ENCODE data around the gene MBD3L1.

MBD3L1 gene

DNA sequence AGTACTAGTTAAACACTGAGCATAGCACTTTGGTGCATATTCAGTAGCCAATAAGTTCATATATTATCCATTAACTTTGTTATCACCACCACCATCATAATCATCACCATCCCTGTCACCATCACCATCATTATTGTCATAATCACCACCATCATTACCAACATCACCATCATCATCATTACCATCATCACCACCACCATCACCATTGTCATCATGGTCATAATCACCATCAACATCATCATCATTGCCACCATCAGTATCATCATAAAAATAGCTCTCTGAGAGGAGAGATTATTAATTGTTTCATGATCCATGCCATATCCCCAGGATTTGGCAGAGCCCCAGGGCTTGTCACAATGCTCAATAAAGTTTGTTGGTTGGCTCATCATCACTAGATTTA lies 49.3 kb downstream of the MBD3L1 start:
- no peak for DNase-seq

DNA sequence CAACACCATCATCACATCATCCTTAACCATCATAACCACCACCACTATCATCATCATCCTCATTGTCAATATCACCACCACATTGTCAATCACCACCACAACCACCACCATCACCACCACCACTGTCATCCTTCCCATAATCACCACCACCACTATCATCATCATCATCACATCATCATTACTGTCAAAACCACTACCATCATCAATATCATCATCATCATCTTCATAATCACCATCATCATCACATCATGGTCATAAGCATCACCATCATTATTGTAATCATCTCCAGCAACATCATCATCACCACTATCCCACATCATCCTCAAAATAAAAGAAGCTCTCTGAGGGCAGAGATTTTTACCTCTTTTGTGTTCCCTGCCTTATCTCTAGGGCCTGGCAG lies 52.2 kb downstream of the MBD3L1 start:
- no peak for DNase-seq

DNA sequence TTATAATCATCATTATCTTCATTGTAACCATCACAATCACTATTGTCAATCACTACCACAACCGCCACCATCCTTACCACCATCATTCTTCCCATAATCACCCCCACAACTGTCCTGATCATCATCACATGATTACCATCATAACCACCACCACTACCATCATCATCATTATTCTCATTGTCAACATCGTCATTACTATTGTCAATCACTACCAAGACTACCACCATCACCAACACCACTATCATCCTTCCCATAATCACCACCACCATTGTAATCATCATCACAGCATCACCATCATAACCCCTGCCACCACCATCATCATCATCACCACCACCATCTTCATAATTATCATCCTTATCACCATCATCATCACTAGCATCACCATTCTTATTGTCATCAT lies 55.2 kb downstream of the MBD3L1 start:
- DNase-seq: no peak

DNA sequence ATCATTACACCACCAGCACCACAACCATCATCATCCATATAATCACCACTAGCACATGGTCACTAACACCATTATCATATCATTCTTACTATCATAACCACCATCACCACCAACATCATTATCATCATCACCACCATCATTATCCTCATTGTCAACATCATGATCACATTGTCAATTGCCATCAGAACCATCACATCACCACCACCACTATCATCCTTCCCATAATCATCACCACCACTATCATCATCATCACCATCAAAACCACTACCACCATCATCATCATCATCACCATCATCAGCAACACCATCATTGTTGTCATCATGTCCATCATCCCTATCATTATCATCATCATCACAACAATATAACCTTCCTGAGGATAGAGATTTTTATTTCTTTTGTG lies 58.1 kb downstream of the MBD3L1 start:
- DNase-seq: no peak

All from OCI-M1 (cell line).